ENCODE results near the gene B4GALT2. TPM values are rescaled to one million over a fixed set of nuclear protein-coding genes. Genes with fewer than 3 reads are reported as not detected.

Gene B4GALT2
- total RNA-seq = 33.9 TPM

GRCh38 chr1:43978551-43979260 lies at the start of gene B4GALT2:
Gene B4GALT2 (plus strand): TSS chr1:43979210. CDS start chr1:43981161, 1,951 bp downstream.

GRCh38 chr1:43933386-43934100 lies 45.5 kb upstream of the B4GALT2 start, which contains the start of gene ARTN:
Gene ARTN (plus strand): TSS chr1:43933801. CDS start chr1:43935657, 1,856 bp downstream.

GRCh38 chr1:43946236-43947060 lies 32.6 kb upstream of the B4GALT2 start, which contains the start of gene IPO13:
Gene IPO13 (plus strand): TSS chr1:43946950. CDS start chr1:43947601, 651 bp downstream.

GRCh38 chr1:43969746-43970466 lies 9.1 kb upstream of the B4GALT2 start, which contains the start of gene DPH2:
Gene DPH2 (plus strand): TSS chr1:43970010. CDS start chr1:43970176, 166 bp downstream.

GRCh38 chr1:43974443-43975248 lies 4.4 kb upstream of the B4GALT2 start, which contains the start of gene ATP6V0B:
Gene ATP6V0B (plus strand): TSS chr1:43974960. CDS start chr1:43975041, 81 bp downstream.

GRCh38 chr1:43991476-43992231 lies 12.6 kb downstream of the B4GALT2 start, which contains the start of gene CCDC24:
Gene CCDC24 (plus strand): TSS chr1:43991599. CDS start chr1:43991879, 280 bp downstream.

GRCh38 chr1:44031252-44032169 lies 52.5 kb downstream of the B4GALT2 start, which contains the start of gene SLC6A9:
Gene SLC6A9 (minus strand): TSS chr1:44031462. CDS start chr1:44024277, 7,185 bp downstream.

Other genes starting within 250 kb of the B4GALT2 start
- 2.4 TPM for gene ARTN, start 45.4 kb upstream of the B4GALT2 start, total RNA-seq
- 29.4 TPM for gene IPO13, start 32.3 kb upstream of the B4GALT2 start, total RNA-seq
- 12.8 TPM for gene DPH2, start 9.2 kb upstream of the B4GALT2 start, total RNA-seq
- gene ATP6V0B, start 4.2 kb upstream of the B4GALT2 start, total RNA-seq = 76.0 TPM
- 4.3 TPM for gene CCDC24, start 12.4 kb downstream of the B4GALT2 start, total RNA-seq
- gene SLC6A9, start 52.3 kb downstream of the B4GALT2 start, total RNA-seq = 35.0 TPM
- gene KLF17, start 139.6 kb downstream of the B4GALT2 start, total RNA-seq = not detected
- gene KLF18, start 162.4 kb downstream of the B4GALT2 start, total RNA-seq = not detected
- gene DMAP1, start 234.3 kb downstream of the B4GALT2 start, total RNA-seq = 52.7 TPM